BJ (cell line): ENCODE data around the gene CNFN. TPM values are rescaled to one million over a fixed set of nuclear protein-coding genes. Genes with fewer than 3 reads are reported as not detected.

ENCODE experiments used
- CTCF ChIA-PET: fragments of 350-600 bp; formaldehyde crosslinking; extraction: SDS; loops from one replicate; lab custom pipeline; 2021; ENCODE audit warnings: antibody characterized with exemption, inconsistent platforms; lab: Yijun Ruan, JAX
- POLR2A ChIA-PET: fragments of 300-600 bp; sonication (Branson Sonifier 250); formaldehyde crosslinking; extraction: SDS; loops from one replicate; lab custom pipeline; 2021; ENCODE audit warnings: antibody characterized with exemption; lab: Charles Lee
- DNase-seq: peaks from one replicate; pipeline ENCODE4 v3.0.0-alpha.2; 2011; ENCODE audit warnings: low read depth
- H3K27me3 ChIP-seq: 2 replicates; pipeline ENCODE4 v1.6.0; 2011; ENCODE audit warnings: low read length; ENCODE audit not compliant: control insufficient read depth, insufficient read depth
- H3K36me3 ChIP-seq: 2 replicates; pipeline ENCODE4 v1.5.1; 2011; ENCODE audit warnings: low read length; ENCODE audit not compliant: control insufficient read depth, insufficient read depth
- H3K4me3 ChIP-seq: 2 replicates; pipeline ENCODE4 v1.5.1; 2011; ENCODE audit warnings: low read depth, mild to moderate bottlenecking, control low read depth, low read length
- CTCF ChIP-seq: IDR thresholded peaks from 2 replicates; pipeline ENCODE4 v1.5.1; 2011; ENCODE audit warnings: low read depth, mild to moderate bottlenecking, control low read depth, inconsistent platforms, low read length, moderate library complexity; ENCODE audit not compliant: insufficient read depth
- polyA plus RNA-seq: library from polyadenylated mRNA; depleted of rRNA; stranded (reverse); fragments of >200 nt; gene quantifications from 2 replicates; pipeline ENCODE4 v1.2.3, GENCODE V29; 2011

The CNFN gene
- polyA plus RNA-seq, 1 experiment, result 0.78 TPM

GRCh38 chr19:42369433-42370067 lies 20.5 kb downstream of the CNFN start:
- Histone ChIP-seq H3K27me3 (no peaks in the 10 kb centered on the region), H3K36me3 (no peaks in the 10 kb centered on the region; the same call in none of the 2 replicates), H3K4me3 (no peak overlapping the region)
- TF ChIP-seq CTCF, result no peak
- no peak for DNase-seq
- POLR2A ChIA-PET, result no interaction called here
- CTCF ChIA-PET, result no interaction called here

GRCh38 chr19:42368765-42369164 lies 21.3 kb downstream of the CNFN start:
- DNase-seq, result no peak
- Histone ChIP-seq H3K4me3 (no peak overlapping the region), H3K27me3 (no peaks in the 10 kb centered on the region), H3K36me3 (peaks cover 3% of the 10 kb centered on the region)
- no peak for TF ChIP-seq CTCF
- POLR2A ChIA-PET, result no interaction called here
- CTCF ChIA-PET, result no interaction called here

GRCh38 chr19:42368360-42368759 lies 21.7 kb downstream of the CNFN start:
- ChIA-PET POLR2A (no interaction called here), CTCF (no interaction called here)
- peaks cover 5% of the 10 kb centered on the region for H3K36me3 ChIP-seq
- no peak for DNase-seq
- no peak overlapping the region for H3K4me3 ChIP-seq
- no peaks in the 10 kb centered on the region for H3K27me3 ChIP-seq
- TF ChIP-seq CTCF, result no peak

GRCh38 chr19:42367929-42368328 lies 22.2 kb downstream of the CNFN start:
- no peak for TF ChIP-seq CTCF
- DNase-seq, result no peak
- POLR2A ChIA-PET, result no interaction called here
- H3K27me3 ChIP-seq, result no peaks in the 10 kb centered on the region
- CTCF ChIA-PET, result no interaction called here
- no peak overlapping the region for H3K4me3 ChIP-seq
- H3K36me3 ChIP-seq, result peaks cover 7% of the 10 kb centered on the region

- ChIA-PET POLR2A (no interaction called here), CTCF (no interaction called here)
- H3K36me3 ChIP-seq, result peaks cover 9% of the 10 kb centered on the region
- H3K27me3 ChIP-seq, result no peaks in the 10 kb centered on the region
- TF ChIP-seq CTCF, result no peak
- no peak for DNase-seq
- no peak overlapping the region for H3K4me3 ChIP-seq
These were observed 23.4 kb downstream of the CNFN start for GRCh38 chr19:42366673-42367072.
